Measurements from ENCODE around the gene PITX1.

The PITX1 gene

DNA sequence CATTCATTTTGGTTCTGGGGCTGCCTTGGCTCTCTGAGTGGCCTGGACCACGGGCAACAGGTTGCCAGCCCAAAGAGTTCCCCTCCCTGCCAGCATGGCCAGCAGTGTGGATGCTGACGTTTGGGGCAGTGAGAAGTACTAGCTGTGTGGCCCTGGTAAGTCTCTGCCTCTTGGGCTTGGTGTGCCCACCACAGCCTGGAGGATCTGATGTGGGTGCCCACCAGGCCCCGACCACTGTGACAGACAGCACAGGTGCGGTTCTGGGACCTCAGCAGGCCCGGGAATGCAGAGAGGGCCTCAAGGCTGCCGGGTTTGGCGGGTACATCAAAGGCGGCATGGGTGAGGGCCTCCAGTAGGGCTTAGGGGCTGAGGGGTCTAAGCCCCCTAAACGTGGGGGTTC is 33.6 kb upstream of the PITX1 start:
- H3K4me3 ChIP-seq (ENCODE audit: low read length), result no peak overlapping the region
- no peak for DNase-seq (ENCODE audit: low read depth)
- TF ChIP-seq, protein P1, sequence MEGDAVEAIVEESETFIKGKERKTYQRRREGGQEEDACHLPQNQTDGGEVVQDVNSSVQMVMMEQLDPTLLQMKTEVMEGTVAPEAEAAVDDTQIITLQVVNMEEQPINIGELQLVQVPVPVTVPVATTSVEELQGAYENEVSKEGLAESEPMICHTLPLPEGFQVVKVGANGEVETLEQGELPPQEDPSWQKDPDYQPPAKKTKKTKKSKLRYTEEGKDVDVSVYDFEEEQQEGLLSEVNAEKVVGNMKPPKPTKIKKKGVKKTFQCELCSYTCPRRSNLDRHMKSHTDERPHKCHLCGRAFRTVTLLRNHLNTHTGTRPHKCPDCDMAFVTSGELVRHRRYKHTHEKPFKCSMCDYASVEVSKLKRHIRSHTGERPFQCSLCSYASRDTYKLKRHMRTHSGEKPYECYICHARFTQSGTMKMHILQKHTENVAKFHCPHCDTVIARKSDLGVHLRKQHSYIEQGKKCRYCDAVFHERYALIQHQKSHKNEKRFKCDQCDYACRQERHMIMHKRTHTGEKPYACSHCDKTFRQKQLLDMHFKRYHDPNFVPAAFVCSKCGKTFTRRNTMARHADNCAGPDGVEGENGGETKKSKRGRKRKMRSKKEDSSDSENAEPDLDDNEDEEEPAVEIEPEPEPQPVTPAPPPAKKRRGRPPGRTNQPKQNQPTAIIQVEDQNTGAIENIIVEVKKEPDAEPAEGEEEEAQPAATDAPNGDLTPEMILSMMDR (conservative IDR thresholded peaks at IDR 0.05; ENCODE audit: low read depth, low read length), result no peak

DNA sequence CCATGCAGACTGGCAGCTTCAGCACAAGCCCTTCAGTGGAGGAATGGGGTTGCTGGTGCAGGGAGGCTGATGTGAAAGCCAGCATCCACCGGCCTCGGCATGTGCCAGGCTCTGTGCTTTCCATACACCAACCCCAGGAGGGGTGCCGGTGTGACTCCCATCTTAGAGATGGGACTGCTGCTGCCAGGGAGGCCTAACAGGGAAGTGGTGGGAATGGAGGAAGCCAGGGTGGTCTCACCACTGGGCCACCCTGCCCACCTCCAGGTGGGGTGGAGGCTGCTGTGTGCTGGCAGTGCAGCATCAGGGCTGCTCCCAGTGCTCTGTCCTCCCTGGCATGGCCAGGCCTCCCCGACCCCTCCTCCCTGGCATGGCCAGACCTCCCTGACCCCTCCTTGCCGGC is 32.8 kb upstream of the PITX1 start:
- TF ChIP-seq, protein P1 (conservative IDR thresholded peaks at IDR 0.05; ENCODE audit: low read depth, low read length), result no peak
- DNase-seq (ENCODE audit: low read depth), result no peak
- no peak overlapping the region for H3K4me3 ChIP-seq (ENCODE audit: low read length)

DNA sequence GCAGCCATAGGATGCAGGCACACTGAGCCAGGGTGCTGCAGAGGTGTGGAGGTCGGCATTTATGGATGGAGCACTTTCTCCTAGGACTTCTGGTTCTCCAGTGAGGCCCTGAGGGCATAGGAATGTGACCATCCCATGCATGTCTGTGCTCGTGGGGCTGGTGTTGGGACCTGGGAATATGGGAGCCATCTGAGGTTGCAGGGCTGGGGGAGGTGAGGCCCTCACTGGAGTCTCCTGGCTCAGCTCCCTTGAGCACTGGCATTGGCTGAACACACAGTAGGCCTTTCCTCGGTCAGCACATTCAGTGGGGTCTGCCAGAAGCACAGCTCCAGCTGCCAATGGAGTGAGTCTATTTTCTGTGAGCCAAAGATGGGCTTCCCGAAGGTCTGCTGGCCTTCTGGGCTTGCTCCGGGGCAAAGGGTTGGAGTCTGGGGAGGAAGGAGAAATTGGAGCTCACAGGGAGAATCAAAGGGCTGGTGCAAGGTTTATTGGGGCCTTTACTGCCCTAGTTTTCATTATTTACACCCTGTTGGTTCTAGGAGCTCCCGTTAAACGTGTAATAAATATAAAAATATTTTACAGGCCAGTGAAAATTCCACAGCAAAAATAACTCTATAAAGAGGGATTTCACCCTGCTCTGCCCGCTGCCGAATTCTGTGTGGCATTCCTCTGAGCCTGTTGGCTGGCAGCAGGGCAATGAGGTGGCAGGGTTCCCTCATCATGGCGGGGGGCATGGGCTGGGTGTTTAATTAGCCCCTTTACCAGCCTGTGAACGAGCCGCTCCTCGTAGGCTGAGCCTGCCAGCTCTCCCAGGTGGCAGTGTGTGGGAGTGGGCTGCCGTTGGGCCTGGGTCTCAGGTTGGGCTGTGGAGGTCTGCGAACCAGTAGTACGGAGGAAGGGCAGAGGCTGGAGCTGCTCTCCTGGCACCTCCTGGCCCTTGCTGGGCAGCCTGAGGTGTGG is 31.6 kb upstream of the PITX1 start:
- no peak overlapping the region for H3K4me3 ChIP-seq (ENCODE audit: low read length)
- TF ChIP-seq, protein P1 (conservative IDR thresholded peaks at IDR 0.05; ENCODE audit: low read depth, low read length), result no peak
- DNase-seq (ENCODE audit: low read depth), result no peak

DNA sequence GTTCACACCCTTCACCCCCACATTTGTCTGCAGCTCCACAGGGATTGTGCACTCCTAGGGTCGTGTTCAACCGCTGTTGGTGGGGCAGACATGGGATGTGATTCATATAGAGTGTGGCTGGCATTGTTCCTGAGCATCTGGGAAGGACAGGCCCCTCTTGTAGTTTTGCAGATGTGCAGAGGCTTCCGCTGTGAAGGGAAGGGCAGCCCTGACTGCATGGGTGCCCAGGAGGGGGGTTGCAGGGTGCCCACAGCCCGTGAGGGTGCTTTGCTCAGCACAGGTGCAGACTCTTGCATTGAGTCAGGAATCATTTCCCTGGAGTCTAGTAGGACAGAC is 30.2 kb upstream of the PITX1 start:
- no peak overlapping the region for H3K4me3 ChIP-seq (ENCODE audit: low read length)
- DNase-seq (ENCODE audit: low read depth), result no peak
- TF ChIP-seq, protein P1 (conservative IDR thresholded peaks at IDR 0.05; ENCODE audit: low read depth, low read length), result no peak

DNA sequence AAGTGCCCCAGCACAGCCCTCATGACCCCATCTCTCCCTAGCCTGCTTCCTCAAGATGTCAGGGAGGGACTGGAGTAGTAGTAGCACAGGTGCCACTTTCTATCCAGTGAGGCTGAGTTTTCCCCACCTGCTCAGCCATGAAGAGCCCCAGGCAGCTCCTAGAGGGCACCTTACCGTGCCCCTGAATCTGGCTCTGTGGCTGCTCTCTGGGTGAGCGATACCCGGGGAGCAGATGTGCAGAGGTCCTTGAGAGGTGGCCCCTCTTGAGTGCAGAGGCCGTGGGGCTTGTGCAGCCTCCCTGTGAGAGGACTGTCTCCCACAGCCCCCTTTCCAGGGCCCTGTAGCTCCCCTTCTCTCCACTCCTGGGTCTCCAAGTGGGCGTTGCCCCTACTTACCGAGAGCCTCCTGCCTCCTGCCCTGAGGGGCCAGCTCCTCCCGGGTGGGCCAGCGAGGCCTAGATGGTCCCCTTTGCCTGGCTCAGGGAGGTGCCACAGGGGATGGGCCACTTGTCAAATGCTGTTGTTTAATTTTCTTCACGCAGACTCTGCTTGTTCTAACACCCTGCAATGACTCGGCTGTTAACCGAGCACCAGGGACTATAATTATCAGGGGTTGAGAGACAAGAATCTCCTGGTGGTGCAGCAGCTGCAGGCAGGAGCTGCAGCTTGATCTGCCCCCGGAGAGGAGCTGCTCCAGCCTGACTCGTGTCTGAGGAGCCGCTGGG is 29.6 kb upstream of the PITX1 start:
- TF ChIP-seq, protein P1 (conservative IDR thresholded peaks at IDR 0.05; ENCODE audit: low read depth, low read length), result no peak
- no peak for DNase-seq (ENCODE audit: low read depth)
- H3K4me3 ChIP-seq (ENCODE audit: low read length), result no peak overlapping the region

DNA sequence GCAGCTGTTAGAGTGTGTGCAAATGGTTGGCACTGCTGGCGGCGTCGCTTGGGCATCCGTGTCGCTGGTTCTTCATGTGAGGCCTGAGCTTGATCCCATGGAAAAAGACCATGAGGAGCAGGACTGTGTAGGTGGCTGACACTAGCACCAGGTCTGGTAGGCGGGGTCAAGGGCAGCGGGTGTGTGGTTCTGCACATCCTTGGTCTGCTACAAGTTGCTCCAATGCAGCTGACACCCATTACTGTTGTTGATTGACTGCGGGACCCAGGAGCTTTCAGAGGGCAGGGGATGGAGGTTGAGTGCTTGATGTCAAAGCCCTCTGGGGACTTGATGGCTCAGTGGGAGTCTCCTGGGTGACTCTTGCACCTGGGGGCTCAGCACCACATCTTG is 29.0 kb upstream of the PITX1 start:
- TF ChIP-seq, protein P1 (conservative IDR thresholded peaks at IDR 0.05; ENCODE audit: low read depth, low read length), result no peak
- H3K4me3 ChIP-seq (ENCODE audit: low read length), result no peak overlapping the region
- no peak for DNase-seq (ENCODE audit: low read depth)
